Inflammatory macrophage treated with lipopolysaccharide for 1 hour (primary cell): ENCODE data around the gene WDR74.
"Not testable (repeated sequence)": the region's sequence is repeated elsewhere in the genome, so short reads cannot be mapped to it uniquely, and the experiment has no call there.

ENCODE experiments used
- DNase-seq, 2 donors: peaks; one replicate each; pipeline ENCODE4 v3.0.0-alpha.2; 2020 to 2022

The WDR74 gene

DNA sequence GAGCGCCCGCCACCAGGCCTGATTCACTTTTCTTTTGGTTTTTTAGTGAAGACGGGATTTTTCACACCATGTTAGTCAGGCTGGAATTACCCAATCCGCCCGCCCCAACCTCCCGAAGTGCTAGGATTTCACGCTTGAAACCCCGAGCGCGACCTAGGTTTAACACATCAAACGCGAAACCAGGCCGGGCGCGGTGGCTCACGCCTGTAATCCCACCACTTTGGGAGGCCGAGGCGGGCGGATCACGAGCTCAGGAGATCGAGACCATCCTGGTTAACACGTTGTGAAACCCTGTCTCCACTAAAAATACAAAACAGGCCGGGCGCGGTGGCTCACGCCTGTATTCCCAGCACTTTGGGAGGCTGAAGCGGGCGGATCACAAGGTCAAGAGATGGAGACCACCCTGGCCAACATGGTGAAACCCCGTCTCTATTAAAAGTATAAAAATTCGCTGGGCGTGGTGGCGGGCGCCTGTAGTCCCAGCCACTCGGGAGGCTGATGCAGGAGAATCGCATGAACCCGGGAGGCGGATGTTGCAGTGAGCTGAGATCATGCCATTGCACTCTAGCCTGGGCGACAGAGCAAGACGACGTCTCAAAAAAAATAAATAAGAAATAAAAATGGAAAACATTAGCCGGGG is 1.5 kb upstream of the WDR74 start:
- peak; percentile 87 to 90 for DNase-seq

DNA sequence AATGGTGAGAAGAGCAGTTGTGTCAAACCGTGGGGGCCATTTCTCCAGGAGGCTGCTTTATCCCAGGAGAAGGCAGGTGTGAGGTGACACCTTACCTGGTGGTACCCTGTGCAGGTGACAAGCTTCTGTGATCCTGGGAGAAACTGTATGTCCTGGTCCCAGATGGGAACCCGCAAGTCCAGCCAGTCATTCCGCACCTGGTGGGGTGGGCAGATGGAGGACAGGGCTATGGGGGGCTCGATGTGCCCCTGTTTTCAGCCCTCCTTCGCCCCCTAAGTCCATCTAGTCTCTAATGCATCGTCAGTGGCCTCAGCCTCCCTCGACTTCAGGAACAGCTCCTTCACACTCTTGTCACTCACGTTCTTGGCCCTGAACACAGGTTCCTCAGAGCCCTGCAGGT is 4.1 kb downstream of the WDR74 start:
- no peak for DNase-seq

DNA sequence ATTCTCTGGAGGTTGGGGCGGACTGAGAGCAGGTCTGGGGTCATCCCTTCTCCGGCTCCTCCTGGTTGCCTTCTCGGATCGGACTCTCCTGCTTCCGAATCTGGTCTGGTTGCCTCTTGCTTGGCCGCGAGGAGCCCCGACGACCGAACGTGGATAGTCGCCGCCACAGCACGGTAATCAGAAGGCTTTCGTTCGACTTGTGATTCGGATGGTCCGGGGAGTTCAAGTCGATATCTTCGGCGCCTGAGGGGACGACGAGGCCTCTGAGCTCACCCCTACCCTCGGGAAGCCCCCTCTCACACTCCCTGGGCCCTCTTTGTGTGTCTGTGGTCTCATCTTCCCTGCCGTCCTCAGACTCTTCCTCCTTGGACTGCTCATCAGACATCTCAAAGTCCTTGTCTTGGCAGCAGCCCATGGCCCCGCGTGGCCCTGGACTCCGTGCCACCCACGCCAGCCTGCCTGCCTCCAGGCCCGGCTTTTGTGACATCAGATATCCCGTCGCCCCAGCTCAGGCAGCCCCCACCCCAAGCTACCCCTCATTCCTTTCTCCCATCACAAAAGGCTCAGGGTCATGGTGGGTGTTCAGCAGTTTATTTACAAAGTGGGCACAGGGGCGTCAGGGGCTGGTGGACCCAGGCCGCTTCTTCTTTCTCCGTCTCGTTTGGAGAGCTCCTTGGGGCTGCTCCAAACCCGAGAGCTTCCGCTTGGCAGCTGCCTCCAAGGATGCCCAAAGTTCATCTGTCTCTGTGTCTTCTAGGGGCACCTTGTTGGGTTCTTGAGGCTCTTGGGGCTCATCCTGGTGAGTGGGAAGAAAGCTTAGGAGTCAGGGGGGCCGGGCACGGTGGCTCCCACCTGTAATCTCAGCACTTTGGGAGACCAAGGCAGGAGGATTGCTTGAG is 6.8 kb downstream of the WDR74 start, which contains the start of gene TEX54:
TEX54 (minus strand) TSS at position 506 of the 899 bp plus-strand sequence.
- no peak for DNase-seq

DNA sequence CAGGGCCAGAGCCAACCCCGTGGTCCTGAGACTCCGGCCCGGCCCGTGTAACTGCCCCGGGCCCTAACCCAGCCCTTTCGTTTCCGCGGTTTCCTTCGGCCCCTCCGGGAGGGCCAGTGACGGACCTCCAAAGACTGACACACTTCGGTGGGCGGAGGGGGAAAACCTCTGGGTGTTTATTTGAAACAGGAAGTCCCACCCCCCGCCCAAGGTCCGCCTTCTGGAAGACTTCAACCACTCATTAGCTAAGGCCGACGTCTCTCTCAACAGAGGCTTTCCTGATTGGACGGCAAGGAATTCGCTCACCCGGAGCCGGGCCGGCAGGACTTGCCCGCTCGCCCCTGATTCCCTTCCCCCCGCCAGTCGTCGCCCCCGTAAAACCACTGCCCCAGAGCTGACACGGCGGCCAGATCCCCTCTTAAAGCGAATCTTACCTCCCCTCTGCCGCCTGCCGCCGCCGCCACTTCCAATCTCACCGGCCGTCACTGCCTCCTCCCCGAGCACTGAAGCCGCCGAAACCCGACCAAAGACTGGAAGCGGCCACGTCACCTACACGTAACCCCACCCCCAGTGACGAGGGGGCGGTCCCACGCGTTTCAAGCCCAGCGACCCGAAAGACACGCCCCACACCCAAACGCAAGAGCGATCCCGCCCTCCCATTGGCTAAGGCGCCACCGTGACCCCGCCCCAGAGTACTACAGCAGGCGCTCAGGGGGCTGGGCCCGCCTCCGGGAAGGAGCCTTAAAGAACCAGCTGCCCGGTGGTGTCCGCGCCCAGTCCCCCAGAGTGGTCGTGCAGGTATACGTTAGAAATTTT is 7.7 kb downstream of the WDR74 start, which contains the start of gene STX5:
STX5 (minus strand) TSS at position 532 of the 816 bp plus-strand sequence. CDS start 808 bp downstream, outside the sequence.
- DNase-seq, result peak; percentile 98 to 99

DNA sequence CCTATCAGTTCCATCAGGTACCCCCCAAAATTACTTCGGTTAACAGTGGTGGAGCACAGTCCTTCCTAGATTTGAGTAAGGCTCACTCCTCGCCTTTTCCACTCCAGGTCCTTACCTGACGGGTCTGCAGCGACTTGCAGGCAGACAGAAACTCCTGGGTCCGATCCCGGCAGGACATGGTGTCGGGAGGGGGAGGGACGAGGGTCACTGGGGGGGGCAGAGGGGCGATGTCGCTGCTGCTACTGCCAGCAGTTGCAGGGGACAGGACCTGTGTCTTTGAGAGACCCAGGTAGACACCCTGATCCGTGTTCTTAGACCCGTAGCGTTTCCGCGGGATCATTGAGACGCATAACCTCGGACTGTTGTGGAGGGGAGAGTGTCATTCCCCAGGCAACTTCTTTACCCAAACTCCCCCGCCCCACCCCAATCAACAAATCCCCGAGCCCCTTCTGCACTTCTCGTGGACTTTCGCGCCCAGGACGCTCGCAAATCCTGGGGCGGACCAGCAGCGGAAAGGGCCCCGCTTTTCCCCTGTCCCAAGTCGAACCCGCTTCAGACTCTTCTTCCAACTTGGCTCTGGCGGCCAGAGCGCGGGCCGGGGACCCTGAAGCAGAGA is 8.4 kb downstream of the WDR74 start:
- peak in 1 of 2 donors; percentile 24 for DNase-seq

DNA sequence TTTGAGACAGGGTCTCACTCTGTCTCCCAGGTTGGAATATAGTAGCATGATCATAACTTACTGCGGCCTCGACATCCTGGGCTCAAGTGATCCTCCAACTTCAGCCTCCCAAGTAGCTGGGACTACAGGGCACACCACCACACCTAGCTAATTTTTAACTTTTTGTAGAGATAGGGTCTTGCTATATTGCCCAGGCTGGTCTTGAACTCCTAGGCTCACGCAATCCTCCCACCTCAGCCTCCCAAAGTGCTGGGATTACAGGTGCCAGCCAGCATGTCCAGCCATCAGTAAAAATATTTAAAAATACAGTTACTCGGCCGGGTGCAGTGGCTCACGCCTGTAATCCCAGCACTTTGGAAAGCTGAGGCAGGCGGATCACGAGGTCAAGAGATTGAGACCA is 11.3 kb downstream of the WDR74 start:
- not testable (repeated sequence) for DNase-seq

DNA sequence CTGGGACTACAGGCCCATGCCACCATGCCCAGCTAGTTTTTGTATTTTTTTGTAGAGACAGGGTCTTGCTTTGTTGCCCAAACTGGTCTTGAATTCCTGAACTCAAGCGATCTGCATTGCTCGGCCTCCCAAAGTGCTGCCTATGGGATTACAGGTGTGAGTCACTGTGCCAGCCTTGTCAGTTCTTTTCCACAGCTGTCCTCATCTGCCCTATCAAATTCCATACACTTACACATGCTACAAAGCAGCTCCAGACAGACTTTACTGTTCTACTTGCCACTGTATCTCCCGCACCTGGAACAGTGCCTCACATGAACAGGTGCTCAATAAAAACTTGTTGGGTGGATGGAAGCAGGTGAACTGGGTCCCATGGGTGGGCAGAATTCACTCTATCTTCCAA is 15.7 kb downstream of the WDR74 start:
- DNase-seq, result no peak

DNA sequence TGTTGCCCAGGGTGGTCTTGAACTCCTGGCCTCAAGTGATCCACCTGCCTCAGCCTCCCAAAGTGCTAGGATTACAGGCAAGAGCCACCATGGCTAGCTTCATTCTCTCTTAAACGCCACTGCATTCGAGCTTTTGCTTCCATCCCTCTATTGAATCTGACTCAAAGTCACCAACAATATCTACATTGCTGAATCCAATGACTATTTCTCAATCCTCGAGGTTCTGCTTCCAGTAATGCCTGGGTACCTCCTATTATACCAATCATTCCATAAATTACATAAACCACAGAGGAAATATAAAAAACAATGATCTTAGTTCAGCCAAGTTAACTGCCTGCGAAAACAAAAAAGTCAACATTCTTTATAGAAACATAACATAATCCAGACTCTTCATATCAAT is 22.3 kb downstream of the WDR74 start:
- peak; percentile 28 to 48 for DNase-seq

DNA sequence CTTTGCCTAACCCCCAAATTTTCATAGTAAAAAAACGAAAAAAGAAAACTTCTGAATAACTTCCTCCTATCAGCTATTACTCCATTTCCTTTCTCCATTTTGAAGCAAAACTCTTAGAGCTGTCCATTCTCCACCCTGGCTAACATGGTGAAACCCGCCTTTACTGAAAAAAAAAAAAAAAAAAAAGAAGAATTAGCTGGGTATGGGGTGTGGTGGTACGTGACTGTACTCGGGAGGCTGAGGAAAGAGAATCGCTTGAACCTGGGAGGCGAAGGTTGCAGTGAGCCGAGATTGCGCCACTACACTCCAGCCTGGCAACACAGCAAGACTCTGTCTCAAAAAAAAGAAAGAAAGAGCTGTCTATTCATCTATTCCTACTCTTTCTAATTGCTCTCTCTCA is 22.8 kb downstream of the WDR74 start:
- peak; percentile 64 to 68 for DNase-seq

DNA sequence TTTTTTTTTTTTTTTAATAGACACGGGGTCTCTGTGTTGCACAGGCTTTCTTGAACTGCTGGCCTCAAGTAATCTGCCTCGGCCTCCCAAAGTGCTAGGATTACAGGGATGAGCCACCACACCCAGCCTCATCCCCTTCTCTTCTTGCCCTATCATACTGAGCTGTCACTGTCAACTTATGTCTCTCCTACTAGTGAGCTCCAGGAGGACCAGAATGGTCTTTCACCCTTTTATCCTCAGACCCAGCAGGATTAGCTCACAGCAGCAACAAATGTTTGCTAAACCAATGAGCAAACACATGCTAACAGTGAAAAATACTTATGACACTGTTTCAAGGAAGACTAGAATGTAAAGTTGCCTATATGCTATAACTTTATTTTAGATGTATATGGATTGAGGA is 27.7 kb downstream of the WDR74 start:
- no peak for DNase-seq

DNA sequence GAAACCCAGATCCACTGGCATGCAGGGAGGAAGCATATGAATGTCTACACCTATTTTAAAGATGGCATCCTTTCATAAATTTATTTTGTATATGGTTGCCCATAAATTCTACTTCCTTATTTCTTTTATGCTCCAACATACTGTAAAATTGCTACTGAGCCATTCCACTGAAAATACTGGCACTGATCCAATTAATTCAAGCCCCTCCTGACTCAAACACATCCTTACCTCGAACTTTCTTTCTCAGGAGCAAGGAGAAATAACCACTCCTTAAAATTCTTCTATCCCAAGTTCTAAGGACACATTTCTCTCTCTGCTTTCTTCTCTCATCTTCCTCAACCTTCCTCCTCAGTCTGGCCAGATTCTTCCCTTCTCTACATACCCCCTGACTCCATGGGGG is 28.6 kb downstream of the WDR74 start:
- DNase-seq, result no peak

DNA sequence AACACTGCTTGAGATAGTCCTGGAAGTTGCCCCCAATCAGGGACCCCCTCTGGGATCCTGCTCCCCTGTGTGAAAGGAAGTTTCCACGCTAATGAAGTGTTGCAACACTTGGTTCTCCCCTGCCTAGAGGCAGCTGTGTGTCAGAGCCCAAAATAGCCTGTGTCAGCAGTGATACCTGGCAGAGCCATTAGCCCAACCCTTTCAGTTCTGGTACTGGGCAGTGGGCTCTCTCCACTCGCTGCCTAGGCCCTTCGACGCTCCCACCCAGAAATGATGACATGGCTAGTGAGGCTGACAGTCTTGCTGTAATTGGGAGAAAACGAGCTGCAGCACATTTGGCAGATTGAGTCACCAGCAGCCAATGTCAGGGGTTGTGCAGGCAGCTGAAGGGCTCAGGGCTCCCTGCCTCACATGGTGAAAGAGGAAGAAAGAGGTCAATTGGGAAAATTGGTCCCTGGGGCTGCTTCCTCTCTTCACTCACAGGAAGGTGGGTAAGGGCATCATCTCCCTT is 32.7 kb downstream of the WDR74 start:
- DNase-seq, result peak; percentile 86 to 95

DNA sequence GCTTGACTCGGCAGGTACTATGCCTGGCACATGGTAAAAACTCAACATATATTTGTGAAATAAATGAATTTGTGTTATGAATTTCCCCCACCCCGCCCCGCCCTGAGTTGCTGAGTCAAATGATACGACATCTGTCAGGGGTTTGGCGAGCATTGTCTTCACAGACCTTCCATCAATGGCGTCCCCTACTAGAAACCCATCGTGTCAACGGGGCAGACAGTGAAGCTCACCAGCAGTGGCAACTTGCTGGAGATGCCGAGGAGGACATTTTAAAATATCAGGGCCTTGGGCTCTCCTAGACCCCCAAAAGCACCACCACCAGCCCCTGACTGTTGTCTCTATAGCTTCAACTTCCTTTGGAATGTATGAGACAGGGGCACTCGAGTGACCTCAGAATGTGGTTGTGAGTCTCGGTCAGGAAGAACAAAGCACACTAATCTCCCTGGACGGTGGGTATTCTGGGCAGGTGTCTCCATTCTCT is 33.4 kb downstream of the WDR74 start:
- DNase-seq, result no peak

DNA sequence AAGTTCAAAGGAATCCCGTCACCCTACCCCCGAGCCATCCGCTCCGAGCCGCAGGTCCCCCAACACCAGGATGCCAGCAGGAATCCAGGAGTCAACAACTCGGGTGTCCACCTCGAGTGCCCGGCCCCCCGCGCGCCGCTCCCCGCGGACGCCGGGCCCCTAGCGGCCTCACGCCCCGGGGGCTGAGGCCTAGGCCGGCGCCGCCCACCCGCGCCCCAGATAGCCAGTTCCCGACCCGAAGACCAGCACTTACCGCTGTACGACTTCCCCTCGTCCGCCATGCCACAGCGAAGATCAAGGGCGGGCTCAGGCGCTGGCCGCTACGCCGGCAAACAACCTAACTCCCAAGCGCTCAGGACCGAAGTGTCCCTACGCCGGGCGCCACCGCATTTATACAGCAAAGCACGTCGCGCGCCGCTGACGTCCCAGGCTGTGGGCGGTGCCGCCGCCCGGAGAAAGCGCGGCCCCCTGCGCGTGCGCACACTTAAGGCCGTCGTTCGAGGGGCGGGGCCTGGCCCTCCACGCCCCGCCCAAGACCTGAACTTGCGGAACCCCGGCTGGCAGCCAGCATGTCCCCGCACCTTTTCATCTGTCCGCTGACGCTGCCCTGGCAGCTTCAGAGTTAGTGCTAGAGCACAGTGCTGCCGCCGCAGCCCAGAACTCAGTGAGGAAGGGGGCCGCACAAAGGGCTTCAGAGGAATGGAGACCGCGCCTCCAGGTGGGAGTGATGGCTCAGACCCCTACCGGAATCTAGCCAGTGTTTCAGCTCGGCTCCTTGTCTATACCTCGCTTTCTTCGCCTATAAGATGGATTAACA is 34.1 kb downstream of the WDR74 start, which contains the start of gene NXF1:
NXF1 (minus strand) TSS at position 365 of the 817 bp plus-strand sequence; CDS start at position 281, 84 bp downstream.
- peak; percentile 92 to 99 for DNase-seq

DNA sequence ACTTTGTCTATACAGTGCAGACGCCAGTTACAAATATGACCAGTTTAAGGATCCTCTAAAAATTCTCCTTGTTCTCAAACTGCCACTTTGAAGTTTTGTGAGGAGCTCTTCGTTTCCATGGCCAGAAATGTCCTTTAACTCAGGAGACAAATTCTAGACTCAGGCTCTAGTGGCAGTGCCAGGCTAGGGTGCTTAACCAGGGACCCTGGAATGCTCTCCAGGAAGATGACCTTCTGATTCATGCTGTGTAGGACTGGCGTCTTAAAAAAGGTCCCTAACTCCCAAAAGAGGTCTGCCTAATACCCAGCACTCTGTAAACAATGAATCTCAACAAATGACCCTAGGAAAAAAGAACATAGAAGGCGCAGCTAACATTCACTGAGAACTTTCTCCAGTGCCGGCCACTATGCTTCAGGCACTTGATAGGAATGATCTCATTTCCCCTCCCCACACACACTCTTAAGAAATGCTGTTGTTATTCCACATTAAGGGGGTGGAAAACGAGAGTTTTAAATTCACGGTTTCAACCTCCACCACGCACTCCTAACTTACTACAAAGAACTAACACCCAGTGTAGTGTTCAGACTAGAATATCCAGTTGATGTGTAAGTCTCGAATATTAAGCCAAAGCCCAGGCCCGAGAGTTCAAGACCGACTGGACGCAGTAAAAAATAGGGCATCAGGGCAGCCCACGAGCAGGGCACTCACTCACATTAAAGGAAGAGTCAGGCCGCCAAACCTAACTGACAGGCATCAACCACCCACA is 34.9 kb downstream of the WDR74 start:
- peak; percentile 49 to 52 for DNase-seq

DNA sequence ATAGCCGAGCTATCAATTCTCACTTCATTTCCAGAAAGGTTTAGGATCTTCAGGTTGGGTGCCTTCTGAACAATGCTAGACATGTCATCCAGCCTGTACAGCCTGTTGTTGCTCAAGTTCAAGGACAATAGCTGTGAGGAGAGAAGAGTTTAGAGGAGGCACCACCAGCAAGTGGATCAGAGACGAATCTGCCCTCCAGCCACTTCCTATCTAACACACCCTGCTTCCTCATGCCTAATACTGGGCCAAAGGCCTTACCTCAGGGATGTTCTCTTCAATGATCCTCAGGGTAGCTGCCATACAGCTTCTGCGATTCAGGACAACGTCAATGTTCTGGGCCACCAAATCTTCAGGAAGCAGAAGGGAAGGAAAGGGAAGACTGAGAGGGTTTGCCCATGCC is 38.3 kb downstream of the WDR74 start:
- DNase-seq, result no peak

DNA sequence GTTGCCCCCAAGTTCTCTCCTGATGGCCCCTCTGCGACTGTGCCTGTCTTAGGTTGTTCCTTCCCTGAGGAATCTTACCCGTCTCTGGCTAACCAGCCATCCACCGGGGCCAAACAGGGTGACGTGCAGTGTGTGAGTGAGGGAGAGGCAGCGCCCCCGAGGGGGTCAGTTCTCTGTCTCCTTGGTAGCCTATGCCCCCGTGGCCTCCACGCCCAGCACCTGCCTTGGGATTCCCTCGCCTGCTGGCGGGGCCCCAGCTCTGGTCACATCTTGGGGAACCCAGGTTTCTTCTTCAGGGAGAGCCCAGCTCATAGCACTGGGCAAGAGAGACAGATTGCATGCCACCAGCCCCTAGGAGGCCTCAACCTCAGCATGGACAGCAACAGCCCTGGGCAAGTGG is 39.9 kb downstream of the WDR74 start:
- no peak for DNase-seq

DNA sequence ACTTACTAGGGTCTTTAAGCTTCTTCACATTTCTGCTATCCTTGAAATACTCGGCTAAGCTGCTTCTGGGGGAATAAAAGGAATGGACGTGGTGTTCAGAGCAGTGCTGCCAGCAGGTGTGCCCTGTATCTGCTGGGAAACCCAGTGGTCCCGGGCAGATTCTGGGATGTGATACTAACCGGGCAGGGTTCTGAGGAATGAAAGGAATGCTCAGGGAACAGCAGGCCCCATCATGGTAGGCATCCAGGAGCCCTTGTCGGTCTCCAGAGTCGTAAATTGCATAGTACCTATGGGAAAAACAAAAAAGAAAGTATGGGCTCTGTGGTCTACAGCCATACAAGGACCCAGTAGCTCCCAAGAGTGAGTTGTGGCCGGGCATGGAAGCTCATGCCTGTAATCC is 43.1 kb downstream of the WDR74 start:
- no peak for DNase-seq

DNA sequence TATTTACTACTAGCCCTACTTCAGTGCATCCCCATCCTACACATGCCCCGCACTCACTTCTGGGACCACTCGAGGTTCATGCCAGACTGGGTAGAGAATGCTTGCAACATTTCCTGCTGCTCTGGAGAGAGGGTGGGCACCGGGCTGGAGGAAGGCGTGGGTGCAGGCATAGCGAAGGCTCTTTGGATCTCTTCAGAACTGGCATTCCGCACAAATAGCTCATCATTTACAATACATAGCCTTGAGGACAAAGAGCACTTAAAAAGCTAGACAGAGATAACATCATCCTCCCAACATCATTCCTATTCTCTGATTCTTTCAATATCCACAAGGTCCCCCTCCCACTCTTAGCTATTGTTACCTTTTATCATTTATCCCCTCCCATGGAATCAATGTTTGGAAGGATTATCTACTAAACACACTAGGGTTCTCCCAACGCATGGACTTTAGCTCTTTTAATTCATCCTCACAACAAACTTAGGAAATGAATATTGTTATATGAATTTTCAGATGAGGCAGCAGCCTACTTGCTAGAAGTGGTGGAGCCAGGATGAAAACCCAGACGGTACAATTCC is 45.1 kb downstream of the WDR74 start:
- no peak for DNase-seq

DNA sequence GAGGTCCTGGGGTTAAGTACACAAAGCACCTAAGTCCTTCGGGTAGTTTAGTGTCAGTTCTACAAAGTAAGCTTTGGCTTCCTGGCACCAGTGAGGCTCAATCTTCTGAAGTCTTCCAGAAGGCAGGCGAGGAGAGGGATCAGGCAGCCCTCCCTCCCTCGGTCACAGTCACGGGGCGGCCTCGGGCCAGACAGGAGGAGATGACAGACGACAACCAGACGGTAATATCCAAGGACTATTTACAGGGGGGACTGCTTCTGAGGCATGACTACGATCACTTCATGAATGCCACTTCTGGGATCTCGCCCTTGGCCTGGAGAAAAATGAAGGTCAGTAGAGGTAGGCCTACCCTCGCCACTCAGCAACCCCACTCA is 47.2 kb downstream of the WDR74 start:
- DNase-seq, result no peak
